HG03060 (cell line): ENCODE results near the gene HOXD11.

Experiments used
- ATAC-seq: cut with Tn5 transposase; IDR thresholded peaks from one replicate; pipeline ENCODE4 v1.9.1; 2021; ENCODE audit warnings: low read depth, moderate number of reproducible peaks; ENCODE audit not compliant: unreplicated experiment

HOXD11 gene

DNA sequence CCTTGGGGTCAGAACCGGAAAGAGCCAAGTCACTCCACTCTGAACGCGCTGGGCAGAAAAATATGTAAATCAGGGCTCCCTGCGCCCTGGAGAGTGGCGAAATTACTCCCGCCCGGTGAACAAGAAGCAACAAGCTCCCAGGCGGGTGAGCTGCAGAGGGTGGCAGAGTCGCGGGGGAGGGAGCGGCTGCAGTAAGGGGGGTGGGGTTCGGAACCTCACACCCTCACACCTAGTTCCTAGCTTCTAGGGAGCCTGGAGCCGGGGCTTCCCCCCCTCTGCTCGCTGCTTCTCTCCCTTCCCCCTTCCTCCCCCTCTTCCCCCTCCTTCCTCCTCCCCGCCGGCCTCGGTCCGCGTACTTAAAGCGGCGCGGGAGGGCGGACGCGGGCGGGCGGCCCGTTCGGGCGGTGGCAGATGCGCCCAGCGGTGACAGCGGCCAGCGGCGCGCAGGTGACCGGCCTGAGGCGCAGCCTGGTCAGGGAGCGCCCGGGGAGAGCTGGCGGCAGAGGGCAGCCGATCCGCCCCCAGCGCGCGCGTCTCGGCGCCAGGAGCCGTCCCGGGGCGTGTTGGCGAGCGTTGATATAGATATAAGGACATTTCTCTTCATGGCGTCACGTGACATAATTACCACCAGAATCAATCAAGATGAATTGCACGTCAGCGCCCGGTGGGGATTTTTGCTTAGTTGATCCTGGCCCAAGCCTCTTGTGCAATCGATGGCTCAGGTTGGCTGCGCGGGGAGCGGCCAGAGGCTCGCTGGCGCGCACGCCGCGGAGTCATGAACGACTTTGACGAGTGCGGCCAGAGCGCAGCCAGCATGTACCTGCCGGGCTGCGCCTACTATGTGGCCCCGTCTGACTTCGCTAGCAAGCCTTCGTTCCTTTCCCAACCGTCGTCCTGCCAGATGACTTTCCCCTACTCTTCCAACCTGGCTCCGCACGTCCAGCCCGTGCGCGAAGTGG is at the start of gene HOXD11:
HOXD11 (plus strand) TSS at position 700 of the 959 bp plus-strand sequence; CDS start at position 776, 76 bp downstream.
- ATAC-seq, result no peak

DNA sequence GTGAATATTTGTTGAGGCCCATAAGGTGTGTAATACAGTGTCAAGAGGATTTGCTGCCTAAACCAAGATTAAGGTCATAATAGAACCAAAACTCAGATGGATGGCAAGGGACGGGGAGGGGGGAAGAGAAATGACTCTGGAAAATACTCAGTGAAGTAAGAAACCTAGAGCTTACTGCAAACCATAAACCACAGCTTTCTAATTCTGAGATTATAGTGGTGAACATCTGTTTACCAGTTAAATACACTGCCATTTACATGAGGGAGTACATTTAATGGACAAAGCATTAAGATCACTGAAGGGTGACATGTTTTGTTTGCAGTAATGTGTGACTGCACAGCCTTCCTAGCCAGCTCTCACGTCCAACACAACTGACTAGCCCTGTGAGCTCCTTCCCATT is 43.1 kb upstream of the HOXD11 start:
- ATAC-seq, result no peak

GRCh38 chr2:176066645-176067588 is 40.2 kb upstream of the HOXD11 start:
- ATAC-seq, result no peak

GRCh38 chr2:176067589-176068418 is 39.3 kb upstream of the HOXD11 start:
- ATAC-seq, result no peak

DNA sequence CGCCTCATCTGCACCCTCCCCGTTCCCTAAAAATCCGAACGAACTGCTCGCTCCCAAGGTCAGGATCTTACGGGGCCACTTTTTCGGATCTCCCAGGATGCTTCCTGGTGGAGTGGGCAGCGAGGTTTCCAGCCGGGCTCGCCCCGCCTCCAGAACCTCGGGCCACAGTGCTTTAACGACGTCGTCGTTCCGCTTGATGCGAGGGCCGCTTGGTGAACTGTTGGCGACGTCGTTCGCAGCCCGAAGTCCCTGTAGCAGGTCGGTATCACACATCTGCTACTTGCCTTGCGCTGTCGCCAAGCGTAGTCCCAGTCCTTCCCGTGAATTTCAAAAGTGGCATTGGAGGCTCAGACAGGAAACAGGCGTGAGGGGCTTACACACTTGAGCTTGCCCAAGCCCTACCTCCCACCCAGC is 38.7 kb upstream of the HOXD11 start:
- no peak for ATAC-seq

DNA sequence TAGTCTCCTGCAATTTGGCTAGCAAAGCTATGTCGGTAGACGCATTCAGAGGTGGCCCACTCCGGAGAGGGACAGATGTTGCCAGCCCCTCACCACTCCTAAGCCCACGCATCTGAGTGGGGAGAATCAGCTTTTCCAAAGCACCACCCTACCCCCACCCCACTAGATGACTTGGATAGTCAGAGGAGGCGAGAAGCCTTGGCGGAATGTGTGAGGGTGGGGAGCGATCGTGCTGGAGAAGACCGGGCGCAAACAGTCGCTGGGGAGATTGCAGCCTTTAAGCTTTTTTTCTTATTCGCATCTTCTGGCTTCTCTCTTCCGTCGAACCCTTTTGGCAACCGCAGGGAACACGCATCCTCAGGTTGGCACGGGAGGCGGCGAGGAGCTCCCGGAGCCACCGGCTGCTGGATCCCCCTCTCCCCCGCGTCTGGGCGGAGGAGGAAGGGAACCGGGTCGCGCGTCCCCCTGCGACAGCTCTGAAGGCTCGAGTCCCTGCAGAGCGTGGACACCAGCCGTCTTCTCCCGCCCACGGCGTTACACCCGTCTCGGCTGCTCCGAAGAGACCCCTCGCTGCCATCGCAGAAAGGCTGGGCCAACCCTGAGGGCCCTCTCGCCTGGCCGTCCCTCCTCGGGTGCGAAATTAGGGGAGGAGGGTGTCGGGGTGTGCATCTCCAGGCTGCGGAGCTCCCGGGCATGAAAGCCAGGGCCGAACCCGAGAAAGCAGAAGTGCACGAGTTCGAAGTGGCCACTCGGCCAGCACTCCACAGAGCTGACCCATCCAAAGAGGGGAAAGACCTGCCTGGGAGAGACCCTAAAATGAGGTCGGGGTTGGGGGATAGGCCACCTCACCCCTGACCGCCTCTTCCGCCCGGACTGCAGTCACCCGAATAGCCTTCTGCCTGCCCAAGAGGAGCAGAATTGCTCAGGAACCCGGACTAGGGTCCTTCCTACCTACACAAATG is 35.5 kb upstream of the HOXD11 start:
- ATAC-seq, result no peak

DNA sequence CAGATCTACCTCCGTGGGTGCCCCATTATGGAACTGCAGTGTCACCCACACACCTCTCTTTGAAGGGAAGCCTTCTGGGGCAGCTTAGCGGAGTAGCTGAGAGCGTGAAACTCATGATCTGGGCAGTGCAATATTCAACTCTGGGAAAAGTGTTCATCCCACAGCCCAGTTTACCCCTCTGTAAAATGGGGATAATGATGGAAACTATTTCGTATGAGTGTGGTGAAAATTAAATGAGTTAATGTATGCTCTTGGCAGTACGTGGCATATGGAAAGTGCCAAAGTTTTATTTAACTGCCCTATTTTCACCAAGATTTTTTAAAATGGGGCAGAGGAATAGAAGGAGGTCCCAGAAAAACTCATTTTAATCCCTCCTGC is 34.8 kb upstream of the HOXD11 start:
- ATAC-seq, result no peak

- ATAC-seq, result no peak
These were observed 33.9 kb upstream of the HOXD11 start for GRCh38 chr2:176072951-176073904.

GRCh38 chr2:176074919-176075425 is 32.1 kb upstream of the HOXD11 start:
- ATAC-seq, result no peak

DNA sequence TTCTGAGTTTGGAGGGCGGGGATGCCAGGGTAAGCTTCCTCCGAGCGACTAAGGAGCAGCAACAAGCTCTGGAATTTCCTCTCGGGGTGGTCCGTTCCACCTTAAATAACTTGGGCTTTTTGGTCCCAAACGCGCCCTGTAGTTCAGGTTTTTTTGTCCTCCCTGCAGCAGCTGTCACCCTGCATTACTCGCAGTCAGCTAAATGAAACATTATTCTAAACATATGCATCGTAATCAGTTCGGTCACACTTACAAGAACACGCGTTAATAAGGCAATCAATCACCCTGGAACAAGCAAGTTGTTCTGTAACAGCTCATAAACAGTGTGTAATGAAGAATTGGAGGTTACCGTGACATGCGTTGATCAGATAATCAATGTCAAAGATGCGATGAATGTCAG is 31.6 kb upstream of the HOXD11 start:
- ATAC-seq, result no peak

- ATAC-seq, result no peak
These were observed 31.0 kb upstream of the HOXD11 start for GRCh38 chr2:176076063-176076462.

DNA sequence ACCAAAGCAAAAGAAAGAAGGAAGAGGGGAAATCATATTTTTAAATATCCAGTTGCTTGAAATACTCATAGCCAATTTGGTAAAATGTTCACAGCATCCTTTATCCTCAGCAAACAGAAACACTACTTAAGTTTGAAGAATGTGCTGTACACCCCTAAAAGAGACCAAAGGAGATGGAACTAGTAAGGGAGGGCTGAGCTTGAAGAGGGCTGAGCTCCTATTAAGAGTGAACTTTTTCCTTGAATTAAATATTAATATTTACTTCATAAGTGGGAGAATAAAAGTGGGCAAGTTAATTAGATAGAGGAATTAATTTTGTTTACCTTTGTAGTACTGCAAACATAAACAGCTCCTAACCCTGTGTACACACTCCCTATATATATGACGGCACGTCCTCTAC is 30.3 kb upstream of the HOXD11 start:
- ATAC-seq, result no peak

GRCh38 chr2:176078541-176079284 is 28.4 kb upstream of the HOXD11 start:
- no peak for ATAC-seq

DNA sequence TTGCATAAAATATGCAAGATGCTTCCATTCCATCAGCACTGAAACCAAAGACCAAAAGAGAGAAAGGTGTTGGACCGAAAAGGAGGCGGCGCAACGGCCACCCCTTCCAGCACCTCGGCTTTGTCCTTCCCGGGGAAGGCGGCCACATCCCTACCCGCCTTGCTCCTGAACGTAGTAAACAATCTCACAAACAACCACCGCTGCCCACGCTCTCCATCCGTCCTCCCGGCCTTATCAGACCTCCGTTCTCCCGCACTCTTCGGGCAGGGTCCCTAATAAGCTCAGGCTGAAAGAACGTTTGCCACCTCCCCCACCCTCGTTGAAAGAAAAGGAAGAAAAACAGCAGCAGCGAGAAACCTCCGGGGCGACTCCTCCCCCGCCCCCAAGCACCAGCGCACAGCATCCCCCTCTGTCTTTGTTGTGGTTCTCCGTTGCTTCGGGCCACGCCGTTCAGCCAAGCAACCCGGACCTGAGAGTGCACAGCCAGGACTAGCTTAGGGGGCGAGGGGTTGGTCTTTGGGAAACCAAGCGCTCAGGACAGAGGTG is 27.7 kb upstream of the HOXD11 start:
- no peak for ATAC-seq

- ATAC-seq, result no peak
These were observed 27.1 kb upstream of the HOXD11 start for GRCh38 chr2:176079831-176080539.
